Gastroesophageal sphincter (tissue), 4 donors: ENCODE data around the gene DAPK1. TPM values are rescaled to one million over a fixed set of nuclear protein-coding genes. Genes with fewer than 3 reads are reported as not detected.
A peak's percentile ranks its signal among the peaks of the same experiment; 100 is the strongest.

Source experiments
- ATAC-seq: fragments of 150-250 bp; one replicate; pipeline ENCODE4 v1.9.1; 2016; ENCODE audit warnings: mild to moderate bottlenecking, moderate library complexity
- H3K27ac ChIP-seq, 4 donors: fragments of 200-600 bp; sonication (generic) in 3 of 4; 1 replicate in 3 of 4; 2 replicates in 1 of 4; pipeline ENCODE4 v1.5.1; 2016 to 2019
- H3K27me3 ChIP-seq: fragments of 200-600 bp; sonication (generic); one replicate; pipeline ENCODE4 v1.5.1; 2019
- H3K36me3 ChIP-seq, 2 donors: fragments of 200-600 bp; sonication (generic); one replicate each; pipeline ENCODE4 v1.5.1; 2019; ENCODE audit warnings: control low read depth in 1 of 2
- H3K4me1 ChIP-seq, 3 donors: fragments of 200-600 bp; sonication (generic); 1 replicate in 2 of 3; 2 replicates in 1 of 3; pipeline ENCODE4 v1.5.1; 2016 to 2019; ENCODE audit warnings: control low read depth in 2 of 3
- H3K4me3 ChIP-seq, 2 donors: fragments of 200-600 bp; sonication (generic); one replicate each; pipeline ENCODE4 v1.5.1; 2019; ENCODE audit warnings: mild to moderate bottlenecking in 1 of 2, moderate library complexity in 1 of 2
- H3K9me3 ChIP-seq, 3 donors: fragments of 200-600 bp; sonication (generic); one replicate each; pipeline ENCODE4 v1.5.1; 2017 to 2019; ENCODE audit warnings: control low read depth in 2 of 3
- CTCF ChIP-seq, 4 experiments: fragments of 200-600 bp in 2 of 4; fragments of 450-650 bp in 2 of 4; sonication (generic) in 1 of 4; IDR thresholded peaks; one replicate each; pipeline ENCODE4 v1.5.1; 2017 to 2019; ENCODE audit warnings: antibody characterized with exemption in 4 of 4, mild to moderate bottlenecking in 2 of 4, moderate library complexity in 2 of 4
- EP300 ChIP-seq: sonication (generic); formaldehyde crosslinking; IDR thresholded peaks from one replicate; pipeline ENCODE4 v1.6.1; 2017; ENCODE audit warnings: antibody characterized with exemption, mild to moderate bottlenecking
- POLR2A ChIP-seq, 2 donors: fragments of 450-650 bp; IDR thresholded peaks; one replicate each; pipeline ENCODE4 v1.6.1; 2017; ENCODE audit warnings: antibody characterized with exemption in 2 of 2, mild to moderate bottlenecking in 2 of 2, moderate library complexity in 1 of 2
- POLR2AphosphoS5 ChIP-seq: sonication (generic); formaldehyde crosslinking; IDR thresholded peaks from one replicate; pipeline ENCODE4 v1.6.1; 2017; ENCODE audit warnings: antibody characterized with exemption
- WGBS, 2 donors: methylation state at CpG; one replicate each; pipeline ENCODE4 v1.1.5; 2018; ENCODE audit warnings: low coverage in 1 of 2; 5-methylcytosine and 5-hydroxymethylcytosine counted together
- total RNA-seq, 4 donors: library from RNA; depleted of rRNA; stranded (reverse); fragments of >200 nt; gene quantifications; one replicate each; pipeline ENCODE4 v1.1.0, GENCODE V29; 2016

The DAPK1 gene
- total RNA-seq, 4 donors from 2014 or later, result 52.3 to 119 (median 75.3) TPM

GRCh38 chr9:87515588-87516221 is 18.0 kb downstream of the DAPK1 start:
- no peaks in the 10 kb centered on the region for H3K36me3 ChIP-seq
- H3K9me3 ChIP-seq, result no peaks in the 10 kb centered on the region
- no peak for ATAC-seq
- WGBS, 2 donors, result 83 to 93% methylated on average over 6 of the region's 9 CpGs
- H3K27ac ChIP-seq, result peak overlapping the region in 3 of 4 donors; percentile 53 to 63 (median 61)
- H3K4me3 ChIP-seq, result no peak overlapping the region
- peaks cover 0 to 94% (median 20%) of the 10 kb centered on the region in 3 donors for H3K4me1 ChIP-seq
- no peaks in the 10 kb centered on the region for H3K27me3 ChIP-seq
- no peak for TF ChIP-seq POLR2A (IDR thresholded peaks at IDR 0.05)

- no peaks in the 10 kb centered on the region for H3K36me3 ChIP-seq
- H3K27me3 ChIP-seq, result no peaks in the 10 kb centered on the region
- H3K9me3 ChIP-seq, result no peaks in the 10 kb centered on the region
- H3K4me3 ChIP-seq, result no peak overlapping the region
- TF ChIP-seq CTCF (IDR thresholded peaks at IDR 0.05) (no peak), POLR2AphosphoS5 (peak; percentile 15), EP300 (no peak), POLR2A (IDR thresholded peaks at IDR 0.05) (no peak)
- peak overlapping the region in 3 of 4 donors; percentile 53 to 63 (median 61) for H3K27ac ChIP-seq
- 66 to 68% methylated on average over 6 to 9 of the region's 12 CpGs for WGBS, 2 donors
- peaks cover 0 to 87% (median 20%) of the 10 kb centered on the region in 3 donors for H3K4me1 ChIP-seq
- ATAC-seq, result peak; percentile 46
Measured at GRCh38 chr9:87516222-87516925, 18.7 kb downstream of the DAPK1 start.

- H3K36me3 ChIP-seq, result no peaks in the 10 kb centered on the region
- no peak overlapping the region for H3K4me3 ChIP-seq
- H3K9me3 ChIP-seq, result no peaks in the 10 kb centered on the region
- ATAC-seq, result peak; percentile 12
- H3K4me1 ChIP-seq, result peaks cover 0 to 84% (median 20%) of the 10 kb centered on the region in 3 donors
- H3K27me3 ChIP-seq, result no peaks in the 10 kb centered on the region
- H3K27ac ChIP-seq, result peak overlapping the region in 3 of 4 donors; percentile 21 to 61 (median 28)
- WGBS, 2 donors, result 53 to 72% methylated on average over 3 of the region's 3 CpGs
- TF ChIP-seq POLR2AphosphoS5, result no peak
- no peak for TF ChIP-seq POLR2A (IDR thresholded peaks at IDR 0.05)
- TF ChIP-seq CTCF (IDR thresholded peaks at IDR 0.05), result no peak
- no peak for TF ChIP-seq EP300
Measured at GRCh38 chr9:87516926-87517290, 19.2 kb downstream of the DAPK1 start.

GRCh38 chr9:87517732-87518131 is 20.1 kb downstream of the DAPK1 start:
- H3K27ac ChIP-seq, result no peak overlapping the region
- no peak overlapping the region for H3K4me3 ChIP-seq
- no peak for ATAC-seq
- H3K27me3 ChIP-seq, result no peaks in the 10 kb centered on the region
- peaks cover 0 to 76% (median 20%) of the 10 kb centered on the region in 3 donors for H3K4me1 ChIP-seq
- 78 to 93% methylated on average over 3 to 6 of the region's 6 CpGs for WGBS, 2 donors
- TF ChIP-seq EP300 (no peak), POLR2A (IDR thresholded peaks at IDR 0.05) (no peak), POLR2AphosphoS5 (no peak), CTCF (IDR thresholded peaks at IDR 0.05) (no peak)
- H3K36me3 ChIP-seq, result no peaks in the 10 kb centered on the region
- H3K9me3 ChIP-seq, result no peaks in the 10 kb centered on the region

- ATAC-seq, result peak; percentile 87
- Histone ChIP-seq H3K36me3 (no peaks in the 10 kb centered on the region), H3K4me3 (no peak overlapping the region), H3K9me3 (no peaks in the 10 kb centered on the region), H3K4me1 (peaks cover 0 to 71% (median 16%) of the 10 kb centered on the region in 3 donors), H3K27me3 (no peaks in the 10 kb centered on the region), H3K27ac (peak overlapping the region; percentile 0 to 71 (median 70))
- WGBS, 2 donors, result 23 to 32% methylated on average over 7 to 11 of the region's 12 CpGs
- TF ChIP-seq POLR2AphosphoS5 (peak; percentile 54), EP300 (no peak)
Measured at GRCh38 chr9:87518702-87519335, 21.2 kb downstream of the DAPK1 start.
